DOHH2 (cell line): ENCODE results near the gene DAAM1.

Experiments
- H3F3A ChIP-seq: fragments of 200-600 bp; sonication (generic), shearing (Covaris generic); 2 replicates; pipeline ENCODE4 v1.6.0; 2016; ENCODE audit warnings: antibody characterized with exemption, mild to moderate bottlenecking; ENCODE audit not compliant: control insufficient read depth, insufficient read depth
- H3K27ac ChIP-seq: fragments of 200-600 bp; sonication (generic); 2 replicates; pipeline ENCODE4 v1.5.1; 2014; ENCODE audit warnings: low read depth, mild to moderate bottlenecking, low read length, moderate library complexity
- H3K27me3 ChIP-seq: fragments of 200-600 bp; sonication (generic); 2 replicates; pipeline ENCODE4 v1.6.1; 2014; ENCODE audit warnings: mild to moderate bottlenecking, low read length, mixed read lengths; ENCODE audit not compliant: control insufficient read depth
- H3K36me3 ChIP-seq: fragments of 200-600 bp; sonication (generic); 2 replicates; pipeline ENCODE4 v1.6.1; 2014; ENCODE audit warnings: mild to moderate bottlenecking, low read length, moderate library complexity, mixed read lengths; ENCODE audit not compliant: control insufficient read depth
- H3K4me1 ChIP-seq: fragments of 200-600 bp; sonication (generic); 2 replicates; pipeline ENCODE4 v1.6.1; 2014; ENCODE audit warnings: mild to moderate bottlenecking, low read length, mixed read lengths; ENCODE audit not compliant: control insufficient read depth
- H3K4me2 ChIP-seq: fragments of 200-600 bp; sonication (generic); 2 replicates; pipeline ENCODE4 v1.6.0; 2014; ENCODE audit warnings: mild to moderate bottlenecking, low read length, moderate library complexity
- H3K4me3 ChIP-seq: fragments of 200-600 bp; sonication (generic); 2 replicates; pipeline ENCODE4 v1.5.1; 2014; ENCODE audit warnings: mild to moderate bottlenecking, low read length, mixed read lengths
- H3K79me2 ChIP-seq: fragments of 200-600 bp; sonication (generic); 2 replicates; pipeline ENCODE4 v1.6.1; 2014; ENCODE audit warnings: mild to moderate bottlenecking, low read length, mixed read lengths; ENCODE audit not compliant: control insufficient read depth
- H3K9me2 ChIP-seq: fragments of 200-600 bp; sonication (generic); replicated peaks from 2 replicates; pipeline ENCODE4 v1.6.1; 2014; ENCODE audit warnings: mild to moderate bottlenecking, low read length, mixed read lengths; ENCODE audit not compliant: control insufficient read depth
- H3K9me3 ChIP-seq: fragments of 200-600 bp; sonication (generic); 2 replicates; pipeline ENCODE4 v1.6.1; 2014; ENCODE audit warnings: antibody characterized with exemption, low read length, mixed read lengths; ENCODE audit not compliant: control insufficient read depth, insufficient read depth
- H4K20me1 ChIP-seq: fragments of 200-600 bp; sonication (generic); 2 replicates; pipeline ENCODE4 v1.6.0; 2014; ENCODE audit warnings: low read depth, mild to moderate bottlenecking, antibody characterized with exemption, low read length, moderate library complexity; ENCODE audit not compliant: control insufficient read depth, insufficient read depth
- CTCF ChIP-seq: fragments of 200-600 bp; sonication (generic); IDR thresholded peaks from one replicate; pipeline ENCODE4 v1.5.1; 2014; ENCODE audit warnings: antibody characterized with exemption, mild to moderate bottlenecking, low read depth, low read length; ENCODE audit not compliant: poor library complexity, severe bottlenecking
- EZH2phosphoT487 ChIP-seq: fragments of 200-600 bp; sonication (generic); IDR thresholded peaks from 2 replicates; pipeline ENCODE4 v1.6.1; 2017; ENCODE audit warnings: borderline replicate concordance, mild to moderate bottlenecking, antibody characterized with exemption, low read length, moderate library complexity, mixed read lengths

Gene DAAM1

DNA sequence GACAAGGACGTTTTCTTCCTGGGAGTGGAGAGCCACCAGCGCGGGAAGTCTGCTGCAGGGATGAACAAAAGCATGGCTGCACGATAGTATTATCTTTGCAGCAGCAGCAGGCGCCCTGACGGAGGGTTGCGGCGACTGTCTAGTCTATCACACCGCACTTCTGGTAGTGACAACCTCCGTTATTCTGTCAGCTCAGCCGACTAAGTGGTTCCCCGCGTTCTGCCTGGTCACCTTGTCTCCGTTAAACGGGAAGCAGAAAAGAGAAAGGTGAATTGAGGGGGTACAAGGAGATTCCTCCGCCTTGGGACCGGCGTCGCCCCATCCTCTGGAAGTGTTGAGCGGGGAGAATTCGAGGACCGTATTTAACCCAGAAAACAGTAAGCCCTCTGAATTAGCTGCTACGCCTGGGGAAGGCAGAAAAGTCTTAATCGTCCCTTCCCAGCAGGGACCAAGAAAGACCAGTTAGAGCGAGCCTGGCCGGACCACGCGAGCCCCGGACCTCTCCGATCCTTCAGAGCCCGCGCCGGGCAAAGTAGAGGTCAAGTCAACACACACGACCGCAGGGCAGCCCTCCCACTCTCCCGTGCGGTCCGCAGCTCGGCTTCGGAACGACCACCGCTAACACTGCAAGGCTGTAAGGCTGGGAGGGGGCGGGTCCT lies 536 bp upstream of the DAAM1 start:
- H4K20me1 ChIP-seq = peaks cover 19% of the 10 kb centered on the region
- H3K4me3 ChIP-seq = peak overlapping the region; percentile 81
- peaks cover 44% of the 10 kb centered on the region for H3K79me2 ChIP-seq
- H3K9me2 ChIP-seq = no peaks in the 10 kb centered on the region
- peak; percentile 59; the same call in 1 of the 2 replicates for TF ChIP-seq EZH2phosphoT487
- TF ChIP-seq CTCF = no peak
- H3K4me1 ChIP-seq = peaks cover 64% of the 10 kb centered on the region
- H3K4me2 ChIP-seq = peak overlapping the region; percentile 73
- no peaks in the 10 kb centered on the region for H3F3A ChIP-seq
- H3K27ac ChIP-seq = peak overlapping the region; percentile 46
- H3K36me3 ChIP-seq = peaks cover 18% of the 10 kb centered on the region
- no peaks in the 10 kb centered on the region for H3K27me3 ChIP-seq
- no peaks in the 10 kb centered on the region for H3K9me3 ChIP-seq

DNA sequence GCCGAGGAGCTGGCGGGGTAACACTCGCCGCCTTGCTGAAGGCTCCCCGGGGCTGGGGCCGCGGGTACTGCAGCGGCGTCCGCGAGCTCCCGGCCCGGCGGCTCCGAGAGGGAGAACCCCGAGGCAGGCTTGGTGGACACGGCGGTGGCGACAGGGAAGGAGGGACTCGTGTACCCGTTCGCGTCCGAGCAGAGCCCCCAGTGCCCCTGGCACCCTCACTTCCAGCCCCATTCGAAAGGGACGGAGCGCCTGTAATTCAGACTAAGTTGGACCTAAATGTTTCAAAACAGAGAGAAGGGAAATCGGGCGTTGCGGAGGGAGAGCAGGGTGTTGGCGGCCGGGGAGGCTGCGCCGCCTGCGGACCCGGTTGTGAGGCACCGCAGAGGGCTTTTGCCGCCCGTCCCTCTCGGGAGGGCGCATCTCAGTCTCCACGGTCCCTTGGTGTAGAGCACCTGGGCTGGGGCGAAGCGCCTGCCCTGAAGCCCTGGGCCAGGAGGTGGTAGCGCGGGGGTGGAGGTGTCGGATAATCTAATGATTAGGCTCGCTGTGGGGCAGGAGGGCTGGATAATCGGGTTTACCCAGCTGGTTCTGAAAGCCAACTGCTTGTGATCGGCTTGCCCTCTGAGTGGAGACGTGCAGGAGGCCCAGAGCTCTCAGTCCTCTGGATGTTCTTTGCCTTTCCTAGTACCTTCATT lies 771 bp downstream of the DAAM1 start:
- Histone ChIP-seq H3K27ac (peak overlapping the region; percentile 58), H3K4me2 (peak overlapping the region; percentile 93), H3K4me1 (peaks cover 77% of the 10 kb centered on the region), H3K4me3 (peak overlapping the region; percentile 81), H4K20me1 (peaks cover 23% of the 10 kb centered on the region), H3K9me3 (no peaks in the 10 kb centered on the region), H3K27me3 (no peaks in the 10 kb centered on the region), H3K36me3 (peaks cover 18% of the 10 kb centered on the region), H3K9me2 (no peaks in the 10 kb centered on the region), H3F3A (no peaks in the 10 kb centered on the region), H3K79me2 (peaks cover 57% of the 10 kb centered on the region)
- peak; percentile 17 for TF ChIP-seq CTCF
- TF ChIP-seq EZH2phosphoT487 = no peak

GRCh38 chr14:59189786-59190368 lies 1.4 kb downstream of the DAAM1 start:
- H3K36me3 ChIP-seq = peaks cover 18% of the 10 kb centered on the region
- H3K27me3 ChIP-seq = no peaks in the 10 kb centered on the region
- peak overlapping the region; percentile 93 for H3K4me2 ChIP-seq
- no peaks in the 10 kb centered on the region for H3K9me2 ChIP-seq
- H3K27ac ChIP-seq = peak overlapping the region; percentile 58; the same call in 1 of the 2 replicates
- H3K4me1 ChIP-seq = peaks cover 73% of the 10 kb centered on the region
- no peaks in the 10 kb centered on the region for H3F3A ChIP-seq
- H4K20me1 ChIP-seq = peaks cover 23% of the 10 kb centered on the region
- H3K4me3 ChIP-seq = peak overlapping the region; percentile 81
- H3K9me3 ChIP-seq = no peaks in the 10 kb centered on the region
- TF ChIP-seq EZH2phosphoT487 (no peak), CTCF (no peak)
- H3K79me2 ChIP-seq = peaks cover 64% of the 10 kb centered on the region
